Thoracic aorta (tissue), 2 donors: Measurements from ENCODE around the gene PRELID3B. TPM values are rescaled to one million over a fixed set of nuclear protein-coding genes. Genes with fewer than 3 reads are reported as not detected.

ENCODE experiments used
- ATAC-seq: fragments of 150-250 bp; one replicate; pipeline ENCODE4 v1.8.0; 2017; ENCODE audit warnings: low read depth; ENCODE audit not compliant: insufficient number of reproducible peaks, low FRiP score
- DNase-seq: peaks from one replicate; pipeline ENCODE4 v3.0.0-alpha.2; 2020; ENCODE audit warnings: low spot score
- H3K27ac ChIP-seq, 2 donors: fragments of 200-600 bp; sonication (generic); 1 replicate in 1 of 2; 2 replicates in 1 of 2; pipeline ENCODE4 v1.5.1; 2016; ENCODE audit warnings: mild to moderate bottlenecking in 2 of 2, moderate library complexity in 2 of 2
- H3K27me3 ChIP-seq: fragments of 200-600 bp; sonication (generic); replicated peaks from 2 replicates; pipeline ENCODE4 v1.6.0; 2016; ENCODE audit warnings: mild to moderate bottlenecking; ENCODE audit not compliant: insufficient read depth
- H3K36me3 ChIP-seq: fragments of 200-600 bp; sonication (generic); one replicate; pipeline ENCODE4 v1.5.1; 2016
- H3K4me1 ChIP-seq, 2 donors: fragments of 200-600 bp; sonication (generic); 1 replicate in 1 of 2; 2 replicates in 1 of 2; pipeline versions ENCODE4 v1.5.1 to v1.6.0; 2016; ENCODE audit warnings: low read depth in 2 of 2, mild to moderate bottlenecking in 1 of 2; ENCODE audit not compliant: control insufficient read depth in 1 of 2
- H3K4me3 ChIP-seq: fragments of 200-600 bp; sonication (generic); 2 replicates; pipeline ENCODE4 v1.5.1; 2016; ENCODE audit warnings: mild to moderate bottlenecking
- H3K9me3 ChIP-seq: fragments of 200-600 bp; sonication (generic); 2 replicates; pipeline ENCODE4 v1.5.1; 2016
- CTCF ChIP-seq: fragments of 200-600 bp; sonication (generic); IDR thresholded peaks from one replicate; pipeline ENCODE4 v1.5.1; 2019; ENCODE audit warnings: antibody characterized with exemption
- total RNA-seq, 2 donors: library from RNA; depleted of rRNA; stranded (reverse); fragments of >200 nt; gene quantifications; one replicate each; pipeline versions ENCODE4 v1.1.0 to v1.2.3, GENCODE V29; 2016

Gene PRELID3B
- total RNA-seq, 2 donors from 2014 or later = 25.5 to 30.5 TPM

GRCh38 chr20:59015812-59016711 is 26.5 kb downstream of the PRELID3B start:
- H3K27me3 ChIP-seq = no peaks in the 10 kb centered on the region
- TF ChIP-seq CTCF = no peak
- ATAC-seq (no peak), DNase-seq (no peak)
- peaks cover 3 to 27% of the 10 kb centered on the region in 2 donors for H3K4me1 ChIP-seq
- no peaks in the 10 kb centered on the region for H3K9me3 ChIP-seq
- no peak overlapping the region for H3K4me3 ChIP-seq
- no peaks in the 10 kb centered on the region for H3K36me3 ChIP-seq
- no peak overlapping the region for H3K27ac ChIP-seq

GRCh38 chr20:59015411-59015810 is 27.2 kb downstream of the PRELID3B start:
- peaks cover 10 to 33% of the 10 kb centered on the region in 2 donors for H3K4me1 ChIP-seq
- no peak overlapping the region for H3K27ac ChIP-seq
- H3K9me3 ChIP-seq = no peaks in the 10 kb centered on the region
- DNase-seq (no peak), ATAC-seq (no peak)
- H3K4me3 ChIP-seq = no peak overlapping the region
- TF ChIP-seq CTCF = no peak
- no peaks in the 10 kb centered on the region for H3K36me3 ChIP-seq
- H3K27me3 ChIP-seq = no peaks in the 10 kb centered on the region

GRCh38 chr20:59014680-59015389 is 27.8 kb downstream of the PRELID3B start:
- ATAC-seq = no peak
- Histone ChIP-seq H3K9me3 (no peaks in the 10 kb centered on the region), H3K27ac (peak overlapping the region in 1 of 2 donors; percentile 62), H3K4me3 (no peak overlapping the region), H3K4me1 (peaks cover 14 to 35% of the 10 kb centered on the region in 2 donors), H3K36me3 (no peaks in the 10 kb centered on the region), H3K27me3 (no peaks in the 10 kb centered on the region)
- no peak for DNase-seq
- TF ChIP-seq CTCF = no peak

GRCh38 chr20:59013959-59014608 is 28.5 kb downstream of the PRELID3B start:
- Histone ChIP-seq H3K36me3 (no peaks in the 10 kb centered on the region), H3K4me3 (no peak overlapping the region), H3K27ac (peak overlapping the region in 1 of 2 donors; percentile 62), H3K9me3 (no peaks in the 10 kb centered on the region), H3K4me1 (peaks cover 14 to 35% of the 10 kb centered on the region in 2 donors), H3K27me3 (no peaks in the 10 kb centered on the region)
- ATAC-seq = no peak
- TF ChIP-seq CTCF = no peak
- DNase-seq = no peak
